H9 (cell line): ENCODE data around the gene APLP2. TPM values are rescaled to one million over a fixed set of nuclear protein-coding genes. Genes with fewer than 3 reads are reported as not detected.

Experiments
- DNase-seq: peaks from one replicate; pipeline ENCODE4 v3.0.0-alpha.2; 2017
- H2AFZ ChIP-seq: one replicate; pipeline ENCODE4 v1.6.1; 2013; ENCODE audit warnings: mild to moderate bottlenecking, low read length, control low read depth, moderate library complexity
- H2AK5ac ChIP-seq: 2 replicates; pipeline ENCODE4 v1.6.1; 2013; ENCODE audit warnings: low read length, control low read depth, mixed read lengths; ENCODE audit not compliant: insufficient read length
- H2BK120ac ChIP-seq: one replicate; pipeline ENCODE4 v1.6.1; 2013; ENCODE audit warnings: low read depth, mild to moderate bottlenecking, low read length, control low read depth, inconsistent platforms; ENCODE audit not compliant: poor library complexity, severe bottlenecking
- H2BK12ac ChIP-seq: 2 replicates; pipeline ENCODE4 v1.6.1; 2013; ENCODE audit warnings: low read length, control low read depth, mixed read lengths, low read depth; ENCODE audit not compliant: insufficient read length
- H2BK15ac ChIP-seq: 2 replicates; pipeline ENCODE4 v1.6.1; 2013; ENCODE audit warnings: low read depth, low read length, control low read depth
- H2BK20ac ChIP-seq: one replicate; pipeline ENCODE4 v1.6.1; 2013; ENCODE audit warnings: low read depth, mild to moderate bottlenecking, low read length, control low read depth, inconsistent platforms; ENCODE audit not compliant: poor library complexity, severe bottlenecking
- H2BK5ac ChIP-seq: 2 replicates; pipeline ENCODE4 v1.6.1; 2013; ENCODE audit warnings: low read length, control low read depth, mixed read lengths; ENCODE audit not compliant: insufficient read length
- H3K14ac ChIP-seq: 2 replicates; pipeline ENCODE4 v1.6.1; 2013; ENCODE audit warnings: low read length, control low read depth; ENCODE audit not compliant: insufficient read depth
- H3K18ac ChIP-seq: 2 replicates; pipeline ENCODE4 v1.6.1; 2013; ENCODE audit warnings: low read depth, mild to moderate bottlenecking, mixed read lengths, low read length, control low read depth; ENCODE audit not compliant: insufficient read length
- H3K23ac ChIP-seq: 2 replicates; pipeline ENCODE4 v1.6.1; 2013; ENCODE audit warnings: low read length, control low read depth, mixed read lengths, low read depth; ENCODE audit not compliant: insufficient read length
- H3K23me2 ChIP-seq: 2 replicates; pipeline ENCODE4 v1.6.1; 2013; ENCODE audit warnings: low read depth, mild to moderate bottlenecking, mixed read lengths, low read length, control low read depth; ENCODE audit not compliant: insufficient read length, poor library complexity, severe bottlenecking
- H3K27ac ChIP-seq: 2 replicates; pipeline ENCODE4 v1.5.1; 2013; ENCODE audit warnings: low read length, control low read depth, mixed read lengths, low read depth; ENCODE audit not compliant: insufficient read length
- H3K27me3 ChIP-seq: 2 replicates; pipeline ENCODE4 v1.6.1; 2013; ENCODE audit warnings: low read length, control low read depth, inconsistent platforms; ENCODE audit not compliant: insufficient read depth
- H3K4ac ChIP-seq: 2 replicates; pipeline ENCODE4 v1.6.1; 2013; ENCODE audit warnings: low read depth, mild to moderate bottlenecking, control low read depth, inconsistent platforms, low read length, moderate library complexity
- H3K4me1 ChIP-seq: 2 replicates; pipeline ENCODE4 v1.6.1; 2013; ENCODE audit warnings: low read length, control low read depth, inconsistent platforms; ENCODE audit not compliant: insufficient read depth
- H3K4me2 ChIP-seq: 2 replicates; pipeline ENCODE4 v1.6.1; 2013; ENCODE audit warnings: low read length, control low read depth, mixed read lengths; ENCODE audit not compliant: insufficient read length, insufficient read depth
- H3K56ac ChIP-seq: 2 replicates; pipeline ENCODE4 v1.6.1; 2013; ENCODE audit warnings: low read depth, mild to moderate bottlenecking, mixed read lengths, low read length, control low read depth; ENCODE audit not compliant: insufficient read length
- H3K79me1 ChIP-seq: 2 replicates; pipeline ENCODE4 v1.6.1; 2013; ENCODE audit warnings: low read depth, mild to moderate bottlenecking, moderate library complexity, low read length, control low read depth, inconsistent platforms; ENCODE audit not compliant: insufficient read depth, poor library complexity, severe bottlenecking
- H3K79me2 ChIP-seq: 2 replicates; pipeline ENCODE4 v1.6.1; 2013; ENCODE audit warnings: low read length, control low read depth, inconsistent platforms; ENCODE audit not compliant: insufficient read depth
- H3K9ac ChIP-seq: 2 replicates; pipeline ENCODE4 v1.6.1; 2013; ENCODE audit warnings: low read length, control low read depth, mixed read lengths; ENCODE audit not compliant: insufficient read length; ENCODE audit errors: extremely low read depth
- H3K9me3 ChIP-seq: one replicate; pipeline ENCODE4 v1.6.1; 2013; ENCODE audit warnings: low read depth, low read length, inconsistent platforms; ENCODE audit not compliant: control insufficient read depth
- H3T11ph ChIP-seq: one replicate; pipeline ENCODE4 v1.6.1; 2013; ENCODE audit warnings: mild to moderate bottlenecking, low read length, control low read depth, inconsistent platforms
- H4K20me1 ChIP-seq: one replicate; pipeline ENCODE4 v1.6.1; 2013; ENCODE audit not compliant: control insufficient read depth, insufficient read length, insufficient read depth
- H4K5ac ChIP-seq: 2 replicates; pipeline ENCODE4 v1.6.1; 2013; ENCODE audit warnings: low read depth, mild to moderate bottlenecking, mixed read lengths, low read length, control low read depth; ENCODE audit not compliant: insufficient read length
- H4K8ac ChIP-seq: replicated peaks from 2 replicates; pipeline ENCODE4 v1.6.1; 2013; ENCODE audit warnings: low read length, control low read depth, mixed read lengths, low read depth; ENCODE audit not compliant: insufficient read length
- H4K91ac ChIP-seq: 2 replicates; pipeline ENCODE4 v1.6.1; 2013; ENCODE audit warnings: low read depth, mild to moderate bottlenecking, moderate library complexity, mixed read lengths, low read length, control low read depth; ENCODE audit not compliant: insufficient read length
- H3K27ac Mint-ChIP-seq, 3 experiments: 2 replicates in 2 of 3; 3 replicates in 1 of 3; pipeline ENCODE4 v1.8.0; 2020 to 2021; ENCODE audit warnings: mixed read lengths in 3 of 3, mild to moderate bottlenecking in 1 of 3, moderate library complexity in 1 of 3
- H3K27me3 Mint-ChIP-seq: 2 replicates; pipeline ENCODE4 v1.8.0; 2021; ENCODE audit warnings: low read depth, mild to moderate bottlenecking, moderate library complexity, mixed read lengths
- H3K36me3 Mint-ChIP-seq, 3 experiments: 2 replicates in 2 of 3; 3 replicates in 1 of 3; pipeline ENCODE4 v1.8.0; 2020 to 2021; ENCODE audit warnings: low read depth in 3 of 3, mixed read lengths in 3 of 3; ENCODE audit not compliant: insufficient read depth in 1 of 3
- H3K4me1 Mint-ChIP-seq, 2 experiments: 2 replicates each; pipeline ENCODE4 v1.8.0; 2020; ENCODE audit warnings: mixed read lengths in 2 of 2
- H3K4me3 Mint-ChIP-seq, 2 experiments: 2 replicates in 1 of 2; 3 replicates in 1 of 2; pipeline ENCODE4 v1.8.0; 2020 to 2021; ENCODE audit warnings: mild to moderate bottlenecking in 2 of 2, mixed read lengths in 2 of 2, moderate library complexity in 1 of 2
- H3K9me3 Mint-ChIP-seq, 2 experiments: 2 replicates in 1 of 2; 3 replicates in 1 of 2; pipeline ENCODE4 v1.8.0; 2020; ENCODE audit warnings: mild to moderate bottlenecking in 2 of 2, mixed read lengths in 2 of 2, moderate library complexity in 1 of 2
- WGBS: extraction: QIAGEN DNeasy Blood & Tissue Kit; methylation state at CpG from one replicate; pipeline ENCODE4 v1.1.7; 2013; ENCODE audit warnings: missing lambda C conversion rate, low lambda C conversion rate, mixed read lengths; ENCODE audit not compliant: insufficient read length; ENCODE audit errors: extremely low coverage; 5-methylcytosine and 5-hydroxymethylcytosine counted together
- total RNA-seq: library from RNA; stranded (reverse); gene quantifications from 2 replicates; pipeline ENCODE4 v1.2.1, GENCODE V29; 2021
- TF ChIP-seq, protein P1 (sequence below): fragments of 200-600 bp; sonication (generic); conservative IDR thresholded peaks from 3 replicates; pipeline ENCODE4 v1.8.0; 2021; ENCODE audit warnings: antibody characterized with exemption, mild to moderate bottlenecking

The APLP2 gene
- total RNA-seq, 1 experiment from 2014 or later = 328 TPM

DNA sequence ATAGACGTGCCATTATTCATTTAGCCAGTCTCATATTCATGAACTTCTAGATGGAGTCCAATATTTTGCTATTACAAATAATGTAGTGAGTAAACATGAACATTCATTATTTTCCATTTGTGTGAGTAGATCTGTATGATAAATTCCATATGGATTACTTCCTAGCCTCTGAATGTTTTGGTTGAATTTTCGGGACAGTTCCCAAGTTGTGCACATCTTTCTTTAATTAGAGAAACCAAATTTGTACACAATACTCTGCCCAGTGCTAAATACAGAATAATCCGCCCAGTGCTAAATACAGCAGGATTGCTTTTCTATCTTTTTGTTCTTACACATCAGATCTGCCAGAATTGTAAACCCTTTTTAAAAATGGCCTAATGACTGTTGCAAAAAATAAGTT lies 17.1 kb upstream of the APLP2 start:
- no peak overlapping the region for H3K14ac ChIP-seq
- H4K91ac ChIP-seq = no peak overlapping the region
- H2BK120ac ChIP-seq = no peak overlapping the region
- no peak overlapping the region for H3K56ac ChIP-seq
- no peaks in the 10 kb centered on the region for H3K79me2 ChIP-seq
- no peak overlapping the region for H3K4ac ChIP-seq
- H3K79me1 ChIP-seq = no peaks in the 10 kb centered on the region
- no peak overlapping the region for H4K8ac ChIP-seq
- TF ChIP-seq, protein P1, sequence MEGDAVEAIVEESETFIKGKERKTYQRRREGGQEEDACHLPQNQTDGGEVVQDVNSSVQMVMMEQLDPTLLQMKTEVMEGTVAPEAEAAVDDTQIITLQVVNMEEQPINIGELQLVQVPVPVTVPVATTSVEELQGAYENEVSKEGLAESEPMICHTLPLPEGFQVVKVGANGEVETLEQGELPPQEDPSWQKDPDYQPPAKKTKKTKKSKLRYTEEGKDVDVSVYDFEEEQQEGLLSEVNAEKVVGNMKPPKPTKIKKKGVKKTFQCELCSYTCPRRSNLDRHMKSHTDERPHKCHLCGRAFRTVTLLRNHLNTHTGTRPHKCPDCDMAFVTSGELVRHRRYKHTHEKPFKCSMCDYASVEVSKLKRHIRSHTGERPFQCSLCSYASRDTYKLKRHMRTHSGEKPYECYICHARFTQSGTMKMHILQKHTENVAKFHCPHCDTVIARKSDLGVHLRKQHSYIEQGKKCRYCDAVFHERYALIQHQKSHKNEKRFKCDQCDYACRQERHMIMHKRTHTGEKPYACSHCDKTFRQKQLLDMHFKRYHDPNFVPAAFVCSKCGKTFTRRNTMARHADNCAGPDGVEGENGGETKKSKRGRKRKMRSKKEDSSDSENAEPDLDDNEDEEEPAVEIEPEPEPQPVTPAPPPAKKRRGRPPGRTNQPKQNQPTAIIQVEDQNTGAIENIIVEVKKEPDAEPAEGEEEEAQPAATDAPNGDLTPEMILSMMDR = no peak
- H3K4me3 Mint-ChIP-seq = no peak overlapping the region
- H3T11ph ChIP-seq = no peak overlapping the region
- no peak overlapping the region for H3K23ac ChIP-seq
- no peak overlapping the region for H2BK15ac ChIP-seq
- no peak overlapping the region for H3K27ac Mint-ChIP-seq
- peaks cover 2 to 3% of the 10 kb centered on the region in 2 experiments; a peak in 2 of 5 replicates for H3K9me3 Mint-ChIP-seq
- no peak overlapping the region for H3K18ac ChIP-seq
- no peak overlapping the region for H2BK12ac ChIP-seq
- no peak overlapping the region for H3K9ac ChIP-seq
- no peaks in the 10 kb centered on the region for H3K23me2 ChIP-seq
- H3K9me3 ChIP-seq = no peaks in the 10 kb centered on the region
- H2AK5ac ChIP-seq = no peak overlapping the region
- WGBS = no CpG with 5 or more reads among the region's 3 CpGs
- H4K20me1 ChIP-seq = no peaks in the 10 kb centered on the region
- no peak overlapping the region for H4K5ac ChIP-seq
- no peak overlapping the region for H3K4me2 ChIP-seq
- 0 out of 4 replicates have a peak, but pooled peaks cover 0 to 4% of the 10 kb centered on the region in 2 experiments for H3K4me1 Mint-ChIP-seq
- H2BK5ac ChIP-seq = no peak overlapping the region
- DNase-seq = no peak
- no peaks in the 10 kb centered on the region for H3K27me3 ChIP-seq
- no peaks in the 10 kb centered on the region for H3K36me3 Mint-ChIP-seq
- no peak overlapping the region for H2BK20ac ChIP-seq
- H3K27me3 Mint-ChIP-seq = no peaks in the 10 kb centered on the region; the same call in 1 of the 2 replicates
- H3K27ac ChIP-seq = no peak overlapping the region
- H2AFZ ChIP-seq = no peak overlapping the region
- H3K4me1 ChIP-seq = no peaks in the 10 kb centered on the region
